DMS 273 (cell line): ENCODE data around the gene ADGRB2.

ENCODE experiments used
- DNase-seq: peaks from one replicate; lab custom pipeline; 2025; ENCODE audit not compliant: unreplicated experiment; lab: John Stamatoyannopoulos, UW

ADGRB2 gene

GRCh38 chr1:31795801-31796621 is 31.9 kb upstream of the ADGRB2 start:
- peak; percentile 64 for DNase-seq

GRCh38 chr1:31795096-31795675 is 31.0 kb upstream of the ADGRB2 start:
- no peak for DNase-seq

GRCh38 chr1:31793586-31794285 is 29.6 kb upstream of the ADGRB2 start:
- no peak for DNase-seq

GRCh38 chr1:31793086-31793485 is 28.9 kb upstream of the ADGRB2 start:
- no peak for DNase-seq

- no peak for DNase-seq
These were observed 28.4 kb upstream of the ADGRB2 start for GRCh38 chr1:31792541-31792940.

- no peak for DNase-seq
These were observed 28.0 kb upstream of the ADGRB2 start for GRCh38 chr1:31792116-31792515.

- no peak for DNase-seq
These were observed 27.2 kb upstream of the ADGRB2 start for GRCh38 chr1:31791131-31791858.

- DNase-seq: no peak
These were observed 26.5 kb upstream of the ADGRB2 start for GRCh38 chr1:31790641-31791091.

GRCh38 chr1:31790140-31790539 is 26.0 kb upstream of the ADGRB2 start:
- DNase-seq: no peak

GRCh38 chr1:31789259-31790065 is 25.3 kb upstream of the ADGRB2 start:
- DNase-seq: peak; percentile 95

GRCh38 chr1:31788825-31789256 is 24.7 kb upstream of the ADGRB2 start:
- peak; percentile 90 for DNase-seq

GRCh38 chr1:31788138-31788824 is 24.1 kb upstream of the ADGRB2 start:
- peak; percentile 95 for DNase-seq

- DNase-seq: no peak
These were observed 23.6 kb upstream of the ADGRB2 start for GRCh38 chr1:31787786-31788137.

- no peak for DNase-seq
These were observed 23.1 kb upstream of the ADGRB2 start for GRCh38 chr1:31787261-31787660.

GRCh38 chr1:31786366-31787060 is 22.4 kb upstream of the ADGRB2 start:
- no peak for DNase-seq

- DNase-seq: no peak
These were observed 21.8 kb upstream of the ADGRB2 start for GRCh38 chr1:31785947-31786290.

GRCh38 chr1:31785020-31785946 is 21.1 kb upstream of the ADGRB2 start:
- peak; percentile 89 for DNase-seq

GRCh38 chr1:31784356-31785019 is 20.3 kb upstream of the ADGRB2 start:
- no peak for DNase-seq
